GM21723 (cell line): ENCODE data around the gene SBNO2.

Source experiments
- ATAC-seq: cut with Tn5 transposase; IDR thresholded peaks from one replicate; pipeline ENCODE4 v1.9.1; 2021; ENCODE audit warnings: mild to moderate bottlenecking, moderate library complexity; ENCODE audit not compliant: unreplicated experiment

The SBNO2 gene

GRCh38 chr19:1076951-1077350 is 97.1 kb downstream of the SBNO2 start:
- ATAC-seq, result no peak

- ATAC-seq, result no peak
These were observed 98.1 kb downstream of the SBNO2 start for GRCh38 chr19:1076046-1076386.

GRCh38 chr19:1074544-1075283 is 99.4 kb downstream of the SBNO2 start:
- ATAC-seq, result no peak

- ATAC-seq, result no peak
These were observed 100.0 kb downstream of the SBNO2 start for GRCh38 chr19:1073956-1074517.

- no peak for ATAC-seq
These were observed 100.8 kb downstream of the SBNO2 start for GRCh38 chr19:1073063-1073955.

- no peak for ATAC-seq
These were observed 101.6 kb downstream of the SBNO2 start for GRCh38 chr19:1072371-1073015.

GRCh38 chr19:1070931-1071791 is 102.9 kb downstream of the SBNO2 start:
- ATAC-seq, result no peak

GRCh38 chr19:1070576-1070930 is 103.5 kb downstream of the SBNO2 start:
- no peak for ATAC-seq

- ATAC-seq, result no peak
These were observed 104.9 kb downstream of the SBNO2 start for GRCh38 chr19:1069009-1069779.

GRCh38 chr19:1068009-1069001 is 105.8 kb downstream of the SBNO2 start:
- no peak for ATAC-seq

GRCh38 chr19:1067341-1067957 is 106.6 kb downstream of the SBNO2 start:
- no peak for ATAC-seq

- no peak for ATAC-seq
These were observed 107.2 kb downstream of the SBNO2 start, which contains the start of gene ARHGAP45 for GRCh38 chr19:1066748-1067340. TSS of gene ARHGAP45 (plus strand) at chr19:1067167. CDS start at chr19:1067406, 239 bp downstream.

GRCh38 chr19:1066251-1066747 is 107.8 kb downstream of the SBNO2 start:
- ATAC-seq, result no peak

- no peak for ATAC-seq
These were observed 108.4 kb downstream of the SBNO2 start for GRCh38 chr19:1065606-1066109.

- no peak for ATAC-seq
These were observed 109.1 kb downstream of the SBNO2 start for GRCh38 chr19:1064661-1065605.
